Limb (tissue), 2 donors: ENCODE measurements around the gene PLXNA2.

Source experiments
- DNase-seq, 2 donors: peaks; one replicate each; pipeline ENCODE4 v3.0.0-alpha.2; 2016; ENCODE audit errors: extremely low spot score in 2 of 2

Gene PLXNA2, protein sequence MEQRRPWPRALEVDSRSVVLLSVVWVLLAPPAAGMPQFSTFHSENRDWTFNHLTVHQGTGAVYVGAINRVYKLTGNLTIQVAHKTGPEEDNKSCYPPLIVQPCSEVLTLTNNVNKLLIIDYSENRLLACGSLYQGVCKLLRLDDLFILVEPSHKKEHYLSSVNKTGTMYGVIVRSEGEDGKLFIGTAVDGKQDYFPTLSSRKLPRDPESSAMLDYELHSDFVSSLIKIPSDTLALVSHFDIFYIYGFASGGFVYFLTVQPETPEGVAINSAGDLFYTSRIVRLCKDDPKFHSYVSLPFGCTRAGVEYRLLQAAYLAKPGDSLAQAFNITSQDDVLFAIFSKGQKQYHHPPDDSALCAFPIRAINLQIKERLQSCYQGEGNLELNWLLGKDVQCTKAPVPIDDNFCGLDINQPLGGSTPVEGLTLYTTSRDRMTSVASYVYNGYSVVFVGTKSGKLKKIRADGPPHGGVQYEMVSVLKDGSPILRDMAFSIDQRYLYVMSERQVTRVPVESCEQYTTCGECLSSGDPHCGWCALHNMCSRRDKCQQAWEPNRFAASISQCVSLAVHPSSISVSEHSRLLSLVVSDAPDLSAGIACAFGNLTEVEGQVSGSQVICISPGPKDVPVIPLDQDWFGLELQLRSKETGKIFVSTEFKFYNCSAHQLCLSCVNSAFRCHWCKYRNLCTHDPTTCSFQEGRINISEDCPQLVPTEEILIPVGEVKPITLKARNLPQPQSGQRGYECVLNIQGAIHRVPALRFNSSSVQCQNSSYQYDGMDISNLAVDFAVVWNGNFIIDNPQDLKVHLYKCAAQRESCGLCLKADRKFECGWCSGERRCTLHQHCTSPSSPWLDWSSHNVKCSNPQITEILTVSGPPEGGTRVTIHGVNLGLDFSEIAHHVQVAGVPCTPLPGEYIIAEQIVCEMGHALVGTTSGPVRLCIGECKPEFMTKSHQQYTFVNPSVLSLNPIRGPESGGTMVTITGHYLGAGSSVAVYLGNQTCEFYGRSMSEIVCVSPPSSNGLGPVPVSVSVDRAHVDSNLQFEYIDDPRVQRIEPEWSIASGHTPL (N-terminal part only)

DNA sequence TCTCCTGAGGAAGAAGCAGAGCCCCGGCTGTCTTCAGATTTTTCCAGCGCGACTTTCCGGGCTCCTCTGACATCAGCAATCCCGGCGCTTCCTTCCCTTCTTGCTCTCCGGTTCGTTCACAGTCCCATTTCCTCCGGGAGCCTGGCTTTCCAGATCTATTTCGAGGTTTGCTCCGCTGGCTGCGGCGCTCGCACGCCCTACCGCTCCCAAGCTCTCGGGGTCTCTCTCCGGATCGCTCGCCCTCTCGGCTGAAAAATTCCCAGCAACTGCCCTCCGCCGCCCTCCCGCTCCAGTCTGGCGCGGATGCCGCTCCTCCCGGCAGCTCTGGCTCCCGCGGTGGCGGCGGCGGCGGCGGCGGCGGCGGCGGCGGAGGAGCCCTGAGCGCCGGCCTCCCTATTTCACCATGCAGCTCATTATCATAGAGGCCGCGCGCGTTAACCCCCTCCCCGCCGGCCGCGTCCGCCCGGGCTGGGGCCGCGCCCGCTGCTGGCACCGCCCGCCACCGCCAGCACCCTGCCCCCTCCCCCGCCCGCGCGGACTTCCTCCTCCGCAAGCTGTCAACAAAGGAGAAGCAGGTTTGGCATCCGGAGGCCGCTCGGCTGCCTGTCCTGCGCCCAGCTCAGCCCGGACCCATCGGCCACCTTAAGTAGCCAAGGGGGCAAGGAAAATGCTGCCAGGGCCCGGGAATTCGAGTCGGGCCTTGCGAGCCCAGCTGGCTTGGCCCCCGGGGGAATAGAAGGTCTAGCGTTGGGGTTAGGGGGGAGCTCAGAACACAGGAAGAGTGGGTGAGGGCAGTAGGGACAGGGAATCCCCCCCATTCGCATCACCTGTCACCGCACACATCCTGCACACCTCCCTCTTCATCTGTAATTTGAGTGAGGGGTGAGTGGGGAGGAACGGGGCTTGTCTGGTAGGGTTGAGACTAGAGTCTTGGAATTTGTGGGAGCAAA is at the start of gene PLXNA2:
Gene PLXNA2, minus strand, starts transcription at position 418 of the 950 bp plus-strand sequence. CDS start 26,462 bp downstream, outside the sequence.
- DNase-seq: peak in 1 of 2 donors; percentile 87

DNA sequence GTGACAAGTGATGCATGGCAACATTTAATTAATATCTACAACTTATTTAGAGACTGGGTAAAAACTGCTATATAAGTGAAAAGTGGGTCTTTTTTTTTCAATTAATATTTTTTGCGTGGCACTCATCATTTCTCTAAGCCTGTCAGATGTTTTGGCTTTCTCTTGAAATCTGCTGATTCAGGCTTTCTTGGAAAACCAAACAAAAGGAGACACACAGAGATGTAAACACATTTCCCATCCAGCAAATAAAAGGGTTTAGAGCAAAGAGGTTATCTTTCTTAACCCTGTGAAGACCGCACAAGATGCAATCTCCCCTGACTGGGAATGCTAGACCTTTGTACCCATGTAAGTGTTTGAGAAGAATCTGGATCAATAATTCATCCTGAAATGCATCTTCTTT is 48.7 kb upstream of the PLXNA2 start:
- DNase-seq: no peak

DNA sequence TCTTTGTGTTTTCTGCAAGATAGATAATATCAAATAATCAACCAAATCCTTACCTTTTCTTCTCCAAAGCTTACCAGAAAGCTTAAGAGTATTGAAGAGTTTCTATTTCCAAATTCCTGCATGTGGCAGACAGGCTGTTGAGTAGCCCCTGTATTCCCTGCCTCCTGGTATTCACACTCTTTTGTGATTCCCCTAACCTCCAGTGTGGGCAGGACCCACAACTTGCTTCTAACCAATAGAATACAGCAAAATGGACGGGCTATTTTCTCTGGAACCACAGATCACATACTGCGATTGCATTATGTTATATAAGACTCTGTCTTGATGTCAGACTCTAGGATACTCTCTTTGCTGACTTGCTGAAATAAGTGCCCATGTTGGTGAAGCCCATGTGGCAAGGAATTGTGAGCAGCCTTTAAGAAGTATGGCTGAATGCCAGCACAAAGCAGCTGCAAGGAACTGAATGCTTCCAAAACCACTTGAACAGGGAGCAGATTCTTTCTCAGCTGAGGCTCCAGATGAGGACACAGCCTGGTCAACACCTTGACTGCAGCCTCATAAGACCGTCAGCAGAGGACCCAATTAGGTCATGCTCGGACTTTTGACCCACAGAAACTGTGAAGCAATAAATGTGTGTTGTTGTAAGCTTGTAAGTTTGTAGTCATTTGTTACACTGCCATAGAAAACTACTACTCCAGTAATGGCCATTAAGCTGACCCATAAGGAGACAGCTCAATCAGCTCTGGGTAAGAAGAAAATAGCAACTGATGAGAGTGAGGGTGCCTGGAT is 47.9 kb upstream of the PLXNA2 start:
- no peak for DNase-seq

DNA sequence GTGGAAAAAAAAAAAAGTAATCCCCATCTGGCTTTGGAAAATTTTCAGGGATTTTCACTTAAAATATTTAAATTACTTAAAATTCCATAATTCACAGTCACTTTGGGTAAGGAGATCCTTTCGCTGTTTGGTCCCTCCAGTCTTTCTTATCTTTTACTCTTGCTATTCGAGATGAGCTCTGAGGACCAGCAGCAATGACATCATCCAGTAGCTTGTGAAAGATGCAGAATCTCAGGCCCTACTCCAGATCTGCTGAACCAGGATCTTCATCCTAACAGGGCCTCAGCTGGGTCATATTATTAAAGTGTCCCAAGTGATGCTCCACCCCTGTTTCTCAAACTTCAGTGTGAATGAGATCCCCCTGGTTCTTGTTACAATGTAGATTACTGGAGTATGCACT is 46.9 kb upstream of the PLXNA2 start:
- no peak for DNase-seq

DNA sequence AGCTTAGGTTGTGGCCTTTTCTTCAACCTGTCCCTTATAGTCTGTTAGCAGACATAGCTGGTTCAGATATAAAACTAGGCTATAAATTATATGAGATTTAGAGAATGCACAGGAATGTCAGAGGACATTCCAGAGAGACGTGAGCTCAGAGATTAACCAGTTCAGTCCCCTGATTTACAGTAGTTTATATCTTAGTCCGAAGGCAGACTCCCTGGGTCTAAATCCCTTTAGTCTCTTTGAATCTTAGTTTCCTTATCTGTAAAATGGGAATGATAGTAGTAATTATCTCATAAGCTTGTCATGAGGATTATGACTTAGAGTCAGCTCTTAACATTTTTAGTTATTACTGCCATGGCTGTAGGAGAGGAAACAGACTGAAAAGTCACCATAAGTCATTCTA is 45.5 kb upstream of the PLXNA2 start:
- no peak for DNase-seq

DNA sequence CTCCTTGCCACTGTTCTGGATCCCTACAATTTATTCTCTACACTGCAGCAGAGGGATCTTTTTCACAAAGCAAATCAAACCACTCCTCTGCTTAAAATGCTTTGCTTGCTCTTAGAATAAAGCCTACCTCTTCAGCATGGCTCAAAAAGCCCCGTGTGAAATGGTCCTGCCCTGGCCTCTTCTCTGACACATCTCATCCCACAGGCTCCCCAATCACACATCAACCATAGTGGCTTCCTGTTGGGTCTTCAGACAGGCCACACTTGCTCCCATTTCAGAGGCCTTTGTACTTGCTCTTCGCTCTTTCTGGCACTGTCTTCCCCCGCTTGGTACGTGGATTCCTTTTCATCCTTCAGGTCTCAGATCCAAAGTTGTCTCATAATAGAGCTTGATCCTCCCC is 44.3 kb upstream of the PLXNA2 start:
- no peak for DNase-seq

DNA sequence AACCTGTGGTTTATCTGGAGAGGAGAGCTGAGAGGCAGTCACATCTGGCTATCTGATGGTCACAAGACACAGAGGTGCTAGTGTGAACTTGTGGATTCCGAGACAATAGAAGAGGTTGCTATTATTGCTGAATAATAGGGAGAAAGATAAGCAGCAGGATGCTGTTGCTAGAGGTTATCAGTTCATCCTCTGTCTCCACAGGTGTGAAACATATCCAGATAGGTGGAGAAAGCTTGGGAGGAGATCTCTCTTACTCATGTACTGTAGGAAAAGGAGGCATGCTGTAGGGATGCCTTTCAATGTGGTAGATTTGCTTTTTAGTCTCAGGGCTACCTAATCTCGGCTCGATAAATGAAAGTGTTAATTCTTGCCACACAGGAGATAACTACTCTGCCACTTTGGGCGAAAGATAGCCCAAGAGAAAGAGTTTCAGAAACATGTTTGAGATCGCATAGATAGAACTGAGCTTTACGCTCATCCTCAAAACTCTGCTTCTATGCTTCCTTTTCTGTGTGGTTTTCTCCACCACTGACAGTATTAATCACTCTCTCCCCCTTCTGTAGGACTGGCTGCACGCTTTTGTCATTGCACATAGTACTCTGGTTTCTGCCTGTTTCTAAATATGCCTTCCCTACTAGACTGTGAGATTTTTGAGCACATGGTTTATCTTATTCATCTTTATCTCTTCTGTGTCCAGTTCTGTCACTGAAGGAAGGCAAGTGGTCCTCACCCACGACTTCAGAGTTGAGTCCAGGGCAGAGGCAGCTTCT is 36.7 kb upstream of the PLXNA2 start:
- DNase-seq: no peak

DNA sequence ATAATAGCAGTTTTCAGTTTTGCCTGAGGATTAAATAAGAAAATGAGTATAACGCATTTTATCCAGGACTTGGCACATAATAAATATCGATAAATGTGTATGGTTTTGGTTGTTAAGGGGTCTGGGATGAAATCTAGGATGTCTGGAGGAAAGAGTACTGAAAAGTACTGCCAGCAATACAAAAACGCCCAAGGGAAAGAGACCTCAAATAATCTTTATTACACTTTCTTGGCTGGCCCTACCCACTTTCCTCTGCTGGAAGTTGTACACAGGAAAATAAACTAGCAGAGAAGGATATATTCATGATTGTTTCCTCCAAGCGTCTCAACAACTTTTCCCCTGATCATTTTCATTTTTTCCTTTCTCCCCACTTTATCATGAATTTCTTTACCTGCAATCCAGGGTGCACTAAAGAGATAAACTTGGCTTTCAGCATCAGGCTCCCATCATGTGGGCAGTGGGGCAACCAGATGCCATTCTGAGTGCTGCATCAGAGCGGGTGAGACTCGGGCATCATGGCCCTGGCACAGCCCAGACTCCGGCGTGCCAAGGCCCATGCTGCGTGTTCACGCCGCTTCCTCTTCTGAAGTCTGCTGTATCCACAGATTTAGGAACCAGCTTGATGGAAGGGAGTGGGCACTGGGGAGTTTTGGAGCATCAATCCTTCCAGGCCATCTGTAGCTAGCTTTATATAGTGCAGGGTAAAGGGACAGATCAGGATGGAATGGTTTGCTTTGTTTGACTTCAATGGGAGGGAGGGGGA is 35.8 kb upstream of the PLXNA2 start:
- no peak for DNase-seq

DNA sequence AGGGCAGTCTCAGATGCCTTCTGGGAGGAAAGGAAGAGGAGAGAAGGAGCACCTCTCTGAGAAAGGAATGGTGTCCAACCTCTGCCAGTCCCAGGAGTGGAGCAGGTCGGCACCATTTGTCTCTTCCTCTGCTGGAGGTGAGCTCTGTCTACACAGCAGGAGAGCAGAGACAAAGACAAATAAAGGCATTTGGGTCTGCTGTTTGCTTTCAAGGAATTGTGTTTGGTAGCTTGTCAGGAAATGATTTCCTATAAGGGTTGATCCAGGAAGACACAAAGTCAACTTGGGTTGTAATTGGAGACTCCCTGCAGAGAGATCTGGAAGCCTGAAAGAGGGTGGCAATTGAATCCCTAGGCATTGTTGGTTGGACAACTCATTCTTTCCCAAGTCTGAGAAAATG is 34.5 kb upstream of the PLXNA2 start:
- DNase-seq: no peak

DNA sequence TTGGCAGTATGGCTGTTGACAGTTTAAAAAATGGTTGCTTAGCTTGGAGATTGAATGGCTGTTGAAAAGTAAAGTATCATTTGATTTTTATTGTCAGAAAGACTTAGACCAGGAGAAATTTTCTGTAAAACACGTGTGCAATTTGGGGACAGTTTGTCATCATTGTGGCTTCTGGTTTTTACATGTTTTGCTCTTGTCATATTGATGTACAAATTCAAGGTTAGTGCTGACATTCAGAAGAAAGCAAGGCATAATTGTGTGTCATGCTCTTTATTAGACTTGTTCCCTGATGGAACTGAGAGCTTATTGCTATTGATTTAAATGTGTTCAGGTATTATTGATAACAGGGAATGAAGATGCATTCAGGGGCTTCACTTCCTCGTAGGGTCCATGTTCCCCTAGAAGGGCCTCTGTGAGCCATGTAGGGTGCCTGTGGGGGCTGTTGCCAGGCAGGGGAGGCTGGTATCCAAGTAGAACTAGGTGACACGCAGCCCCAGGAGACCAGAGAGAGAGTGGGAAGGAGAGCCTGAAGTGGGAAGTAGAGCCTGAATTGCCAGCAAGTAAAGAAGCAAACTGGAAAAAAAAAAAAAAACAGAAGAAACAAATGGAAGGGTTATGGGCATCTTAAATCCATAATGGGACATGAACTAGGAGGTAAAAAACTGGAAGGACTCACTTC is 32.7 kb upstream of the PLXNA2 start:
- DNase-seq: no peak

DNA sequence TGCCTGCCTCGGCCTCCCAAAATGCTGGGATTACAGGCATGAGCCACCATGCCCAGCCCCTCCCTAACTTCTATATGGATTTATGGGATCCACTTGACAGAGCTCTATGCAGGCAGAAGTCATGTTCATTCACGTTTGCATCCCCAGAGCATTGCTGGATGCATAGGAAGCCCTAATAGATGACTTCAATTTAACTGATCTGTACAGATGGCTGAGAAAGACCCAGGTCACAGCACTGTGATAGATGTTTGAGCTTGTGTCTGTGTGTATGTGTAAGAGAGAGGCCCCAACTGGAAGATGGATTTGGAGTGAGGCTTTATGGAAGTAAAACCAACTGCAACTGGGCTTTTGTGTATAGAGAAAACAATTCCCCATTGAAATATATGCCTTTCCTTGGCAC is 30.9 kb upstream of the PLXNA2 start:
- no peak for DNase-seq

DNA sequence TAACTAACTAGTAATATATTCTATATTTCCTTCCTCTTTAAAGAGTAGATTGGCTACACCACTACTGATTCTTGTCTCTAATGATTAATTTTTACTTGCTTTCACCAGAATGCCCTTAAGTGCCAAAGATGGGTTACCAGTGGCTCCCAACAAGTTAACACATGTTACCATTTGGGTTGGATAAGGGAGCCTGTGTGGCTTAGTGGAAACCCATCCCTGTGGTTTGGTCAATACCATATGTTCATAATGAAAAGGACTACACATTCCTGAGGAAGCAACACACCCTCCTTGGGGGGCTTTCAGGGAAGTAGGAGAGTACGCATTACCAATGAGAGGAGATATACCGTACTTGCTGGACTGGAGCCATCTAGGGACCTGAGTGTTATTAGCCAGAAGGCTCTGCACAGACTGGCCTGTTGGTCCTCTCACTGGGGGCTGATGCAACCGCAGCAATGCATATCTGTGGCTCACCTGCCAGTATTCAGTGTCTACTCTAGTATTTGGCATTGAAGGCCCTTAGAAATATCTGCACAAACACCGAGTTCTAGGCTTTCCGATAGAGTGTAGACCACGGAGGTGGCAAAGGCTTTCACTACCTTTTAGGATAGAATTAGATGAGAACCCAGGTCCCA is 29.3 kb upstream of the PLXNA2 start:
- no peak for DNase-seq

DNA sequence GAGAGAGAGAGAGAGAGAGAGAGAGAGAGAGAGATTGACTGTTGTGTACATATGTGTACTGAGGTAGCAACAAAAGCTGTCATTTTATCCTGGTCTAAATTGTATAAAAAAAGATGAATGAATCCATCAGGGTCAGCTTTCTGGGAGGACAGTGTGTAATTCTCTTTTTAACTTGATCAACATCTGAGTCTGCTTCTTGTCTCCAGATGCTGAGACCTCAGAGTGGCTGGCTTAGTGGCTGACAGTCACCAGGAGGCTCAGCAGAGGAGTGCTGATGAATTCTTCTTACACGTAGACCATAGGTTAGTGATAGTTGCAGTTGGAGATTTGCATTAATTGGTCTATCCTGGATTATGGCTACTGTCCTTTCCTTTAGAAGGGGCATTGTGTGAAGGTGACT is 28.5 kb upstream of the PLXNA2 start:
- DNase-seq: no peak

DNA sequence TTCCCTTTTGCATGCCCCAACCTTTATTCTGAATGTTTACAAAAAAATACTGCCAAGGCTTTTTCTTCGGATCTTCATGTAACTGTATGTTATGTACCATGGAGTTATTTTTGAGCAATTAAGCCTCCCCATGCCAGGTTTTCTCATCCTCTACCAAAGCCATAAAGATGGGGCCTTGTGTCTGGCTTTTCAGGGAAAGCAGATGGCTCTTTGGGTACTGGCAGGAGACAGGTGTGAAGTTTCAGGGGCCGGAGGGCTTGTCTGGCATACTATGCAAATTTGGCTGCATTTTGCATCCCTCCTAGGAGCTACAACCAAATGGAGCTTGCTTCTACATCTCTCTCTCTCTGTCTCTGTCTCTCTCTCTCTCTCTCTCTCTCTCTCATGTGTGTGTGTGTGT is 28.1 kb upstream of the PLXNA2 start:
- no peak for DNase-seq

DNA sequence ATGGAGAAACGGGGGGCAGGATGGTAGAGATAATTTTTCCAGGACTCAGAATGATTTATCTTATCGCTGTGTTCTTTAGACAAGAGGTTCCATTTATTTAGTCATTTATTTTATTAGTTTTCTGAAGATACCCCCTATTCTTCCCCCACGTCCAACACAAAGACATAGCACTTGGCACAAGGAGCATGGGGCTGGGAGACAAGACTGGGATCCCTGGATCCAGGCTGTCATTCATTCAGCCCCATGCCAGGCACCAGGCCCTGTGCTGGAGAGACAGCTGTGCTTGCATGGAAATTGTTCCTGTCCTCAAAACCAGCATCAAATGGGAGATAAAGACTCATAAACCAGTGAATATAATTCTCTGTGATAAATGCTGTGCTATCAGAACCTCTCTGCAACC is 27.1 kb upstream of the PLXNA2 start:
- no peak for DNase-seq

DNA sequence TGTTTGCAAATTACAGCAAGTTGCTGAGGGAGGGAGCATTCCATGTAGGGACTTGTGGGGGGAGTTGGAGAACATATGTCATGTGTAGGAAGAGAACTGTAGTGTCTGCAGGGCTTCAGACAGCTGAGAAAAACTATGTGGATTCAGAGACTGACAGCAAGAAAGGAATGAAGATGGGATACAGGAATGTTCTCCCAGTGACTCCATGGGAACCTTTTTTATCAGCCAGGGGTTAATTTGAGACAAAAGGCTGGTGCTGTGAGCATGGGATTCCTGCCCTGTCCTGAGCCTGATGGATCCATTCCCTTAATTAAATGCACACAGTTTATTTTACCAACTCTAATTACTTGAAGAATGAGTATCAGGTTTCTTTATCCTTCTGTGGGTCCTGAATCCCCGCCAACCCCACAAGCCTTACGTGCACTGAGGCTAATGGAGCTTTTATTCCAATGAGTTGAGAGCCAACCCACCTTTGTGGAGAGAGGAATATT is 26.5 kb upstream of the PLXNA2 start:
- DNase-seq: no peak

DNA sequence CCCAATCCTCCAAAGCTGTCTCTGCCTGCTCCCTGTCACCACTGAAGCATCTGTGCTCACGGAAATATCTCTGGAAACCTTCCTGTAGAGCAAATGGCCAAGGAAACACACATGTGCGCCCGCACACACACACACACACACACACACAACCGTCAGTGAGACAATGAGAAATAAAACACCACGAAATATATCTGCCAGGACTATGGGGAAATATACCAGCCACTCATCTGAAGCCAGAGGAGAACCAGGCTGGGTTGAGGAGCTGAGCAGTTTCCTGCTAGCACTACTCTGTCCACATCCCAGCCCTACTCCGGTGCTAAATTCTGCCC is 25.1 kb upstream of the PLXNA2 start:
- DNase-seq: no peak
